A549 treated with CORT108297 at 1 μM for 4 hours (cell line): ENCODE data around the gene GLDC. TPM values are rescaled to one million over a fixed set of nuclear protein-coding genes. Genes with fewer than 3 reads are reported as not detected.

ENCODE experiments used
- total RNA-seq: library from RNA; stranded (reverse); fragments of 200-300 nt; extraction: Qiagen RNA extraction; gene quantifications from 5 replicates; pipeline ENCODE4 v1.2.3, GENCODE V29; 2022

The GLDC gene
- 11.3 to 14.9 TPM (median 13.1 TPM) in 5 replicates for total RNA-seq

DNA sequence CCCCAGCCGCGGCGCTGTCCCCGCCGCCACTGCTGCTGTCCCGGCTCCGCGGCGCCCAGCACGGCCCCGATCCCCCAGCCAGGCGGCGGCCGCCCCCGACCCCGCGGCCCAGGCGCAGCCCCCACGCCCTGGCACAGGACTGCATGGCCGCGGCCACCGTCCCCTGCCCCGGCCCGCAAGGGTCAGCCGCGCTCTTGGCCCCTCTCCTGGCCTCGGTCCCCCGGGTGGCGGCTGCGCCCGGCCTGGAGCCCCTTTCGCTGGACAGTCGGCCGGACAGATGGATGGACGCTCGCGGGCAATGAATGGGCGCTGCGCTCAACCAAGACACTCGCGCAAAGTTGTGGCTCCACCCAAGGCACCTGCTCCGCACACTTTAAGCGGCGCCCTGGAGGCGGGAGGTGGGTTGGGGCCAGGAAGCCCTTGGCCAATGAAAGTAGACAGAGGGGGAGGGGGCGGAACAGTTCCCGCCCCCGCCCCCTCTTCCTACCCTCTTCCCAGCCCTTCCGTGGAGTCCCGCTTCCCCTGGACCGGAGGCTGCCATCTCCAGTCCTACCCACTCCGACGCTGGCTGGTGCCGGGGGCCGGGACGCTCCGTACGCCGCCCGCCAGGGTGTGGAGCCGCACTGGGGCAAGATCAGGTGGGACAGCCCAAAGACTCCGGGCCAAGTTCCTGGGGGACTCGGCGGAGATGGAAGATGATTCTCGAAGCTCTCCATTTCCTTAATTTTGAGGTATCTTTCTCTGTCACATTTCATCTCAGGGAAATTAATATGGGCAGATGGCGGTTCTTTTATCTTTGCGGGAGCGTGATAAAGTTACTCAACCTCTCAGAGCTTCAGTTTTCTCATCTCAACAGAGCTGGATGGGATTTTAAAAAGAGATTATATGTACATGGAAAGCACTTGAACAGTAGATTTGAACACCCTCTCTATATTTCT lies at the start of gene GLDC:
Gene GLDC, minus strand, starts transcription at position 375 of the 938 bp plus-strand sequence. Its CDS starts 230 bp downstream, at position 145.

Other genes starting within 250 kb of the GLDC start
- gene UHRF2, start 232.5 kb downstream of the GLDC start, total RNA-seq = 28.0 to 33.8 TPM (median 32.5 TPM) in 5 replicates
- 8.0 to 11.7 TPM (median 9.1 TPM) in 5 replicates for gene KDM4C, start 112.2 kb upstream of the GLDC start, total RNA-seq